Mucosa of descending colon (tissue), 3 donors: ENCODE results near the gene KLHDC10. TPM values are rescaled to one million over a fixed set of nuclear protein-coding genes. Genes with fewer than 3 reads are reported as not detected.

Source experiments
- ATAC-seq: fragments of 200-7000 bp; cut with Tn5 transposase; one replicate; pipeline ENCODE4 v1.9.1; 2020; ENCODE audit warnings: mild to moderate bottlenecking, moderate library complexity
- DNase-seq, 3 donors: peaks; one replicate each; pipeline ENCODE4 v3.0.0-alpha.2; 2020
- H3K36me3 ChIP-seq: fragments of 200-600 bp; one replicate; pipeline ENCODE4 v1.8.0; 2021; ENCODE audit warnings: low read depth, mild to moderate bottlenecking
- H3K4me1 ChIP-seq: fragments of 200-600 bp; one replicate; pipeline ENCODE4 v1.8.0; 2021; ENCODE audit warnings: low read depth, mild to moderate bottlenecking
- H3K4me3 ChIP-seq: fragments of 200-600 bp; one replicate; pipeline ENCODE4 v1.8.0; 2021; ENCODE audit warnings: mild to moderate bottlenecking
- H3K9me3 ChIP-seq: fragments of 200-600 bp; one replicate; pipeline ENCODE4 v1.8.0; 2021; ENCODE audit warnings: mild to moderate bottlenecking
- intact Hi-C, 2 donors: fragments of 100-400 bp; cut with DNase I in 1 of 2; cut with micrococcal nuclease in 1 of 2; formaldehyde crosslinking; loops; one replicate each; pipeline versions ENCODE4 v1.11.0 to v1.11.1; 2022; cut with DNase I, micrococcal nuclease
- total RNA-seq, 3 donors: library from RNA; stranded (reverse); fragmentation: NEBNext Ultra II Directional in 2 of 3; extraction: Animal tissue kit (Norgen Biotek cat#: 25700) in 2 of 3; gene quantifications; one replicate each; pipeline versions ENCODE4 v1.2.1 to v1.2.4, GENCODE V29; 2021 to 2023
- TF ChIP-seq, protein P1 (sequence below): fragments of 200-600 bp; IDR thresholded peaks from one replicate; pipeline ENCODE4 v1.8.0; 2022; ENCODE audit warnings: antibody characterized with exemption, mild to moderate bottlenecking
- donor health status: DM: no; HTN: no; CAD: no; lungs with moderate emphysema.
- donor health status: DM: no; HTN: no; CAD: no.
- donor health status: DM: no; HTN: yes; CAD: no.

Gene KLHDC10
- total RNA-seq, 3 donors from 2014 or later: 30.1 to 36.2 (median 34.1) TPM

DNA sequence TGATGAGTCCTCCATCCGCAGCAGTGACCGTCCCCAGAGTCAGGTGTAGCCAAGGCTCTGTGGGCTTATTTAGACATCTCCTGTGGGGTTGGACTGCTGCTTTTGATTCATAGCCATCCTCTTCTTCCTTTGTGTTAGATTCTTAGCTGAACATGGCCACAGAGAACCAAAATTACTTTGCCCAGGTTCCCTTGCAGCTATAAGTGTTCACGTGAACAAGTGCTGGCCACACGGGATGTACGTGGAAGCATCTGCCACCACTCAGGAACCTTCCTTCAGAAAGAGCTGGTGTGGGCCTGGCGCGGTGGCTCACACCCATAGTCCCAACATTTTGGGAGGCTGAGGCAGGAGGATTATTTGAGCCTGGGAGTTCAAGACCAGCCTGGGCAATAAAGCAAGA lies 85.8 kb downstream of the KLHDC10 start:
- ATAC-seq: no peak
- Histone ChIP-seq H3K9me3 (no peaks in the 10 kb centered on the region), H3K4me1 (peaks cover 16% of the 10 kb centered on the region), H3K4me3 (no peak overlapping the region), H3K36me3 (no peaks in the 10 kb centered on the region)
- DNase-seq: no peak
- intact Hi-C loops: no loop called here
- TF ChIP-seq, protein P1, sequence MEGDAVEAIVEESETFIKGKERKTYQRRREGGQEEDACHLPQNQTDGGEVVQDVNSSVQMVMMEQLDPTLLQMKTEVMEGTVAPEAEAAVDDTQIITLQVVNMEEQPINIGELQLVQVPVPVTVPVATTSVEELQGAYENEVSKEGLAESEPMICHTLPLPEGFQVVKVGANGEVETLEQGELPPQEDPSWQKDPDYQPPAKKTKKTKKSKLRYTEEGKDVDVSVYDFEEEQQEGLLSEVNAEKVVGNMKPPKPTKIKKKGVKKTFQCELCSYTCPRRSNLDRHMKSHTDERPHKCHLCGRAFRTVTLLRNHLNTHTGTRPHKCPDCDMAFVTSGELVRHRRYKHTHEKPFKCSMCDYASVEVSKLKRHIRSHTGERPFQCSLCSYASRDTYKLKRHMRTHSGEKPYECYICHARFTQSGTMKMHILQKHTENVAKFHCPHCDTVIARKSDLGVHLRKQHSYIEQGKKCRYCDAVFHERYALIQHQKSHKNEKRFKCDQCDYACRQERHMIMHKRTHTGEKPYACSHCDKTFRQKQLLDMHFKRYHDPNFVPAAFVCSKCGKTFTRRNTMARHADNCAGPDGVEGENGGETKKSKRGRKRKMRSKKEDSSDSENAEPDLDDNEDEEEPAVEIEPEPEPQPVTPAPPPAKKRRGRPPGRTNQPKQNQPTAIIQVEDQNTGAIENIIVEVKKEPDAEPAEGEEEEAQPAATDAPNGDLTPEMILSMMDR: no peak

DNA sequence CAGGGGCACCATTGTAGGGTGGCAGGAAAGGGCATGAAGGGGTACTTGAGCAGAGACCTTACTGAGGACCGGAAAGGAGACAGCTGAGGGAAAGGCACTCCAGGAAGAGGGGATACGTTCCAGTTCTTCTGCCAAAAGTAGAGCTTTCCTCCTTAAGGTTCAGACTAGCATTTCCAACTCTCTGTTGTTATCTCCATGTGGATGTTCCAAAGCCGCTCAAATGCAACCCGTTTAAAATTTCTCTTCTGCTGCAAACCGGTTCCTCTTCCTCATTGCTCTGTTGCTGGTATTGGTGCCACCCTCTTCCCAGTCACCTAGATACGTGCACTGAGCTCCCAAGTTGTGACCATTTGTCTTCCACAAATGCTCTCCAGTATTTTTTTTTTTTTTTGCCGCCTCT lies 87.4 kb downstream of the KLHDC10 start:
- no peak overlapping the region for H3K4me3 ChIP-seq
- H3K9me3 ChIP-seq: no peaks in the 10 kb centered on the region
- H3K4me1 ChIP-seq: peaks cover 16% of the 10 kb centered on the region
- intact Hi-C loops: no loop called here
- DNase-seq: no peak
- no peaks in the 10 kb centered on the region for H3K36me3 ChIP-seq
- ATAC-seq: no peak
- TF ChIP-seq, protein P1: no peak

DNA sequence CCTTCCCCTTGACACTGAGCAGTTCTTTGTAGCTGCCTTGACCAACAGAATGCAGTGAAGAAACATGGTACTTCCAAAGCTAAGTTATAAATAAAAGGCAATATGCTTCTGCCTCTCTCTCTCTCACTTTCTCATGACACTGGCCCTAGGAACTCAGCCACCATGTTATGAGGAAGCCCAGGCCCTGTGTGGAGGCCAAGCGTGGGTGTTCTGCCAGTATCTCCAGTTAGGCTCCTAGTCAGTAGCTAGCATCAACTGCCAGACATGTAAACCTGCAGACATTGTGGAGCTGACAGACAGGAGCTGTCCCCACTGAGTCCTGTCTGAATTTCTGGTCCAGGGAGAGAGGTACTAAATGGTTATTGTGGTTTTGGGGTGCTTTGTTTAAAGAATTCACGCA lies 89.7 kb downstream of the KLHDC10 start:
- DNase-seq (no peak), ATAC-seq (no peak)
- TF ChIP-seq, protein P1: no peak
- H3K36me3 ChIP-seq: no peaks in the 10 kb centered on the region
- H3K4me3 ChIP-seq: no peak overlapping the region
- intact Hi-C loops: no loop called here
- H3K9me3 ChIP-seq: no peaks in the 10 kb centered on the region
- H3K4me1 ChIP-seq: no peaks in the 10 kb centered on the region

DNA sequence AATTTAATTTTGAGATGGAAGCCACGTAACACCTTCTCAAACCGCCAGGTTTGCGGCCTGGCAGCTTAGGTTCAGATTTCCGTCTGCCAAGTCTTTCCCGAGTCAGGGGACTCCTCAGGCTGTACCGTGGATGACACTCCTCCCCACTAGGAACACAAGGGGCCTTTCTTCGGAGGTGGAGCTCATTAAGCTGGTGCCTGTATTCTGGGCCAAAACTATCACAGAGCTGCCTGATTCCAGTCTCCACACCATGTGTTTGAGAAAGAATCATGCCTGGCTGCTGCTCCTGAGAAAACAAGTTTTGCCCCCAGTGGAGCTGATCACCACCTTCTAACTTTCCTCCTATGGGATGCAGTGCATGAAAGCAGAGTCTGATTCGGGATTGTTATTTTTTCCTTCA lies 90.1 kb downstream of the KLHDC10 start:
- no peak for ATAC-seq
- Histone ChIP-seq H3K4me1 (no peaks in the 10 kb centered on the region), H3K36me3 (no peaks in the 10 kb centered on the region), H3K4me3 (no peak overlapping the region), H3K9me3 (no peaks in the 10 kb centered on the region)
- TF ChIP-seq, protein P1: no peak
- intact Hi-C loops: no loop called here
- no peak for DNase-seq

DNA sequence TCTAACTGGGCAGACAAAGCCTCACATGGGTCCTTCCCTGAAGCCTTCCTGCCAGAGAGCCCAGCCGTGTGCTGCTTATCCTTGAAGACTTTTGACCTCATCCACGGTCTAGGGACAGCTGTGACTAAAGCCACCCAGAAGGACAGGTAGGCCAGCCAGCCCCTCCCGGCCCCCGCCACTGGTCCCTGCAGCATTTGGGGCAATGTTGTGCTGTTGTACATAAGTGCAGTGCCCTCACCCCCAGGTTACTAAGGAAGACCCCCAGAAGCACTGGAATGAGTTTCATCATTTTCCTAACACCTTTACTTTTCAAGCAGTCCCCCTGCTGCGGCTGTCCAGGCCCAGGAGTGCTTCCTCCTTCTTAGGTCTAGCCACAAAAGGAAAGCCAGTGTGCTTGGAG lies 91.9 kb downstream of the KLHDC10 start:
- Histone ChIP-seq H3K36me3 (no peaks in the 10 kb centered on the region), H3K4me1 (no peaks in the 10 kb centered on the region), H3K9me3 (no peaks in the 10 kb centered on the region), H3K4me3 (no peak overlapping the region)
- ATAC-seq (no peak), DNase-seq (no peak)
- intact Hi-C loops: no loop called here
- TF ChIP-seq, protein P1: no peak
